ENCODE measurements around the gene RNF141. TPM values are rescaled to one million over a fixed set of nuclear protein-coding genes. Genes with fewer than 3 reads are reported as not detected.

RNF141 gene
- total RNA-seq, 1 donor from 2014 or later, result 36.9 TPM

DNA sequence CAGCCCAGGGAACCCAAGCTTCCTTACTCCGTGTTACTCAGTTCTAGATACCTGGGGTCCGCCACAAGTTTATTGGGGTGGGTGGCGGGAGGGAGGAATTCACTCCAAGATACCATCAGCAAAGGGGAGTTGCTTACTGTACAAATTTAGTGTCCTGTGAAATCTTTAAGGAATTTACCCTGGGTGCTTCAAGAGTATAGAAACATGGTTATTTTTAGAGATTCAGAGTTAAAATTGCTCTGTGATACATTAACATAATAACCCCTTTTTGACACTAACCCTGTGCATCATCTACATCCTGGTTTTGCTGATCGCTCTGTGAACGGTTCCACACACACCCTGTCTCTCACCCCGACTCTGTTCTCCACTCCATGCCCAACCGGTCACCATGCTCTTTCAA is 46.4 kb upstream of the RNF141 start:
- ChIA-PET CTCF (no interaction called here), POLR2A (interaction anchor here (1.4 kb wide), 1 partner anchor 19 kb away, joined by 3 read pairs; no protein-coding TSS in a partner anchor)
- ATAC-seq (ENCODE audit: low read depth) (no peak), DNase-seq (no peak)
- peaks cover 5% of the 10 kb centered on the region for H3K36me3 Mint-ChIP-seq (ENCODE audit: low read depth)
- H3K4me3 Mint-ChIP-seq, result no peak overlapping the region
- TF ChIP-seq CTCF (IDR thresholded peaks at IDR 0.05), result no peak
- no peaks in the 10 kb centered on the region for H3K9me3 Mint-ChIP-seq
- intact Hi-C loops (cut with micrococcal nuclease), result loop anchor here (2.0 kb wide), 1 partner anchor 15 kb away; no protein-coding TSS in a partner anchor
- H3K27ac Mint-ChIP-seq, result no peak overlapping the region
- H3K27me3 Mint-ChIP-seq, result no peaks in the 10 kb centered on the region
- peaks cover 34% of the 10 kb centered on the region for H3K4me1 Mint-ChIP-seq

GRCh38 chr11:10584071-10584501 is 43.1 kb upstream of the RNF141 start:
- ChIA-PET POLR2A (interaction anchor here (1.0 to 1.6 kb wide), 2 partner anchors 23 to 125 kb away, joined by 3 to 6 read pairs; no protein-coding TSS in a partner anchor), CTCF (interaction anchor here (0.8 to 1.1 kb wide), 2 partner anchors 44 to 153 kb away, joined by 3 read pairs; partner anchors contain the start of gene RNF141)
- H3K27me3 Mint-ChIP-seq, result no peaks in the 10 kb centered on the region
- TF ChIP-seq CTCF (IDR thresholded peaks at IDR 0.05), result no peak
- H3K4me3 Mint-ChIP-seq, result no peak overlapping the region
- no peak for DNase-seq
- no peak for ATAC-seq (ENCODE audit: low read depth)
- intact Hi-C loops (cut with micrococcal nuclease), result no loop called here
- H3K27ac Mint-ChIP-seq, result no peak overlapping the region
- peaks cover 52% of the 10 kb centered on the region for H3K4me1 Mint-ChIP-seq
- no peaks in the 10 kb centered on the region for H3K9me3 Mint-ChIP-seq
- H3K36me3 Mint-ChIP-seq (ENCODE audit: low read depth), result no peaks in the 10 kb centered on the region

GRCh38 chr11:10581481-10582019 is 40.6 kb upstream of the RNF141 start:
- POLR2A ChIA-PET, result interaction anchor here (1.0 kb wide), 1 partner anchor 40 kb away, joined by 3 read pairs; the partner anchor contains the start of gene RNF141
- no peaks in the 10 kb centered on the region for H3K36me3 Mint-ChIP-seq (ENCODE audit: low read depth)
- no peaks in the 10 kb centered on the region for H3K27me3 Mint-ChIP-seq
- no peak for TF ChIP-seq CTCF (IDR thresholded peaks at IDR 0.05)
- H3K4me3 Mint-ChIP-seq, result no peak overlapping the region
- H3K9me3 Mint-ChIP-seq, result no peaks in the 10 kb centered on the region
- no peak for DNase-seq
- ATAC-seq (ENCODE audit: low read depth), result peak; percentile 66
- intact Hi-C loops (cut with micrococcal nuclease), result loop anchor here (2.0 kb wide), 1 partner anchor 25 kb away; no protein-coding TSS in a partner anchor
- peak overlapping the region; percentile 80 for H3K27ac Mint-ChIP-seq
- CTCF ChIA-PET, result interaction anchor here (1.4 kb wide), 2 partner anchors 9 to 65 kb away, joined by 4 read pairs; no protein-coding TSS in a partner anchor
- H3K4me1 Mint-ChIP-seq, result peaks cover 72% of the 10 kb centered on the region

- Mint-ChIP-seq H3K9me3 (no peaks in the 10 kb centered on the region), H3K27me3 (no peaks in the 10 kb centered on the region), H3K4me3 (no peak overlapping the region), H3K36me3 (ENCODE audit: low read depth) (no peaks in the 10 kb centered on the region), H3K4me1 (peaks cover 73% of the 10 kb centered on the region), H3K27ac (no peak overlapping the region)
- ChIA-PET CTCF (interaction anchor here (1.4 kb wide), 2 partner anchors 10 to 64 kb away, joined by 4 read pairs; no protein-coding TSS in a partner anchor), POLR2A (interaction anchor here (1.0 to 1.4 kb wide), 5 partner anchors 16 to 39 kb away, joined by 3 to 4 read pairs (median 3); partner anchors contain the start of gene RNF141)
- no peak for TF ChIP-seq CTCF (IDR thresholded peaks at IDR 0.05)
- no peak for ATAC-seq (ENCODE audit: low read depth)
- intact Hi-C loops (cut with micrococcal nuclease), result no loop called here
- no peak for DNase-seq
Observed at GRCh38 chr11:10580623-10581022, 39.6 kb upstream of the RNF141 start.

DNA sequence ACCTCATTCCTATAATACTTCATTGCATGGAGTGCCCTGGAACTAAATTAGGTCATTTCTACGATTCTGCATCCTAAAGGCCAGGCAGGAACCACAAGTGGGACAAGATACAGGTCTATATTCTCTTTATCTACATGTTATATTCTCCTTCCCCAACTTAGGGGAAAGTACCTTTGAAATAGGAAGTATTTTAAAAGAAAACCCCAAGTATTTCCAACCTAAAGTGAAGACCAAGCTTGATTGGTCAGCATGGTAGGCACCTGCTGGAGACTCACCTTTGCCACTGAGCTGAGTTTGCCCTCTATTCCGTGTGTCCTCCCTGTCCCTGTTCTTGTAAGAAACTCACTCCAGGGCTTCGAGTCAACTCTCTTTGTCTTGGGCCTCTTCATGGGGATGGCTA is 38.7 kb upstream of the RNF141 start:
- intact Hi-C loops (cut with micrococcal nuclease), result loop anchor here (5.0 kb wide), 1 partner anchor 37 kb away; the partner anchor contains the start of gene RNF141
- peak; percentile 56 for ATAC-seq (ENCODE audit: low read depth)
- DNase-seq, result no peak
- H3K36me3 Mint-ChIP-seq (ENCODE audit: low read depth), result no peaks in the 10 kb centered on the region
- H3K27me3 Mint-ChIP-seq, result no peaks in the 10 kb centered on the region
- H3K4me1 Mint-ChIP-seq, result peaks cover 78% of the 10 kb centered on the region
- CTCF ChIA-PET, result interaction anchor here (0.5 to 1.4 kb wide), 2 partner anchors 11 to 1890 kb away, joined by 4 read pairs; no protein-coding TSS in a partner anchor
- no peak for TF ChIP-seq CTCF (IDR thresholded peaks at IDR 0.05)
- H3K4me3 Mint-ChIP-seq, result peak overlapping the region; percentile 42
- peak overlapping the region; percentile 59 for H3K27ac Mint-ChIP-seq
- POLR2A ChIA-PET, result interaction anchor here (1.0 to 1.4 kb wide), 4 partner anchors 15 to 27 kb away, joined by 3 to 4 read pairs (median 3); no protein-coding TSS in a partner anchor
- no peaks in the 10 kb centered on the region for H3K9me3 Mint-ChIP-seq
